H1 (cell line): ENCODE results near the gene ZFAND3. TPM values are rescaled to one million over a fixed set of nuclear protein-coding genes. Genes with fewer than 3 reads are reported as not detected.
A peak's percentile ranks its signal among the peaks of the same experiment; 100 is the strongest.

Experiments used
- CTCF ChIA-PET: fragments of 300-600 bp; sonication (Branson Sonifier 250); formaldehyde crosslinking; loops from one replicate; lab custom pipeline; 2021; ENCODE audit not compliant: partially characterized antibody; lab: Charles Lee
- POLR2A ChIA-PET: fragments of 300-600 bp; sonication (Branson Sonifier 250); formaldehyde crosslinking; loops from one replicate; lab custom pipeline; 2021; ENCODE audit warnings: inconsistent platforms; ENCODE audit not compliant: partially characterized antibody; lab: Charles Lee
- DNase-seq, 2 experiments: peaks; one replicate each; pipeline versions ENCODE4 v3.0.0 to v3.0.0-alpha.2; 2010 to 2022; ENCODE audit warnings: low spot score in 2 of 2, low read depth in 1 of 2, mixed read lengths in 1 of 2
- FAIRE-seq: peaks from 2 replicates; lab custom pipeline; 2011; peaks lifted over from hg19 to GRCh38; lab: Jason Lieb, UNC
- H2AFZ ChIP-seq: 2 replicates; pipeline ENCODE4 v1.8.1; 2012; ENCODE audit warnings: low read length, inconsistent platforms
- H2AK5ac ChIP-seq: 2 replicates; pipeline ENCODE4 v1.6.1; 2013; ENCODE audit warnings: low read depth, low read length
- H2BK120ac ChIP-seq: replicated peaks from 2 replicates; pipeline ENCODE3; 2013; ENCODE audit warnings: low read depth, low read length, inconsistent platforms
- H2BK12ac ChIP-seq: 2 replicates; pipeline ENCODE4 v1.6.1; 2013; ENCODE audit warnings: low read depth, low read length
- H2BK15ac ChIP-seq: 2 replicates; pipeline ENCODE4 v1.6.1; 2013; ENCODE audit warnings: low read length
- H2BK20ac ChIP-seq: 2 replicates; pipeline ENCODE4 v1.6.1; 2013; ENCODE audit warnings: low read length
- H2BK5ac ChIP-seq: 2 replicates; pipeline ENCODE4 v1.6.1; 2013; ENCODE audit warnings: low read depth, low read length
- H3K14ac ChIP-seq: 2 replicates; pipeline ENCODE4 v1.6.1; 2013; ENCODE audit warnings: inconsistent platforms; ENCODE audit not compliant: insufficient read length
- H3K18ac ChIP-seq: 2 replicates; pipeline ENCODE4 v1.6.1; 2013; ENCODE audit warnings: low read length; ENCODE audit errors: extremely low read depth
- H3K23ac ChIP-seq: 2 replicates; pipeline ENCODE4 v1.6.1; 2013; ENCODE audit warnings: inconsistent platforms; ENCODE audit not compliant: insufficient read length
- H3K23me2 ChIP-seq: 2 replicates; pipeline ENCODE4 v1.6.1; 2013; ENCODE audit warnings: low read depth, low read length
- H3K27ac ChIP-seq: 2 replicates; pipeline ENCODE4 v1.6.1; 2011; ENCODE audit warnings: low read depth, low read length, inconsistent platforms
- H3K27me3 ChIP-seq, 4 experiments: replicated peaks in 1 of 4; 1 replicate in 1 of 4; 2 replicates in 3 of 4; pipeline versions ENCODE4 v1.6.1 to v1.8.1; 2011 to 2013; ENCODE audit warnings: low read length in 3 of 4, mild to moderate bottlenecking in 3 of 4, inconsistent platforms in 2 of 4, mixed read lengths in 2 of 4, moderate library complexity in 1 of 4; ENCODE audit not compliant: control insufficient read depth in 3 of 4, insufficient read depth in 3 of 4; ENCODE audit errors: extremely low read depth in 1 of 4
- H3K36me3 ChIP-seq, 4 experiments: 2 replicates each; pipeline versions ENCODE4 v1.6.1 to v1.8.1; 2011 to 2013; ENCODE audit warnings: mild to moderate bottlenecking in 4 of 4, low read length in 3 of 4, moderate library complexity in 2 of 4, control low read depth in 1 of 4, inconsistent platforms in 1 of 4; ENCODE audit not compliant: insufficient read depth in 4 of 4, control insufficient read depth in 2 of 4
- H3K4ac ChIP-seq: replicated peaks from 2 replicates; pipeline ENCODE3; 2013; ENCODE audit warnings: low read length, low read depth, mixed read lengths, inconsistent platforms; ENCODE audit not compliant: insufficient read length
- H3K4me1 ChIP-seq, 4 experiments: replicated peaks in 1 of 4; 1 replicate in 1 of 4; 2 replicates in 3 of 4; pipeline versions ENCODE4 v1.6.1 to v1.8.1; 2011 to 2013; ENCODE audit warnings: low read length in 3 of 4, inconsistent platforms in 2 of 4, mixed read lengths in 1 of 4; ENCODE audit not compliant: insufficient read depth in 4 of 4, control insufficient read depth in 3 of 4
- H3K4me2 ChIP-seq, 2 experiments: 2 replicates each; pipeline versions ENCODE4 v1.6.1 to v1.8.1; 2011 to 2013; ENCODE audit warnings: low read depth in 2 of 2, low read length in 2 of 2, control low read depth in 1 of 2, inconsistent platforms in 1 of 2, mild to moderate bottlenecking in 1 of 2; ENCODE audit not compliant: insufficient read depth in 1 of 2
- H3K4me3 ChIP-seq, 4 experiments: fragments of 200-600, 300-600 bp in 1 of 4; sonication (generic), shearing (Covaris generic), sonication (Bioruptor Twin) in 1 of 4; 2 replicates each; pipeline versions ENCODE4 v1.5.1 to v1.8.1; 2011 to 2016; ENCODE audit warnings: low read length in 4 of 4, low read depth in 3 of 4, control low read depth in 2 of 4, inconsistent platforms in 2 of 4, mild to moderate bottlenecking in 2 of 4, mixed read lengths in 1 of 4, moderate library complexity in 1 of 4; ENCODE audit not compliant: insufficient read depth in 2 of 4; ENCODE audit errors: extremely low read depth in 1 of 4
- H3K56ac ChIP-seq: replicated peaks from 2 replicates; pipeline ENCODE3; 2013; ENCODE audit warnings: low read depth, mild to moderate bottlenecking, mixed read lengths, low read length, inconsistent platforms; ENCODE audit not compliant: insufficient read length
- H3K79me1 ChIP-seq: 2 replicates; pipeline ENCODE4 v1.6.1; 2013; ENCODE audit warnings: low read depth, low read length, control low read depth
- H3K79me2 ChIP-seq, 2 experiments: 2 replicates each; pipeline versions ENCODE4 v1.6.1 to v1.8.1; 2012 to 2013; ENCODE audit warnings: low read length in 2 of 2, mild to moderate bottlenecking in 2 of 2, inconsistent platforms in 1 of 2; ENCODE audit not compliant: insufficient read depth in 2 of 2, control insufficient read depth in 1 of 2
- H3K9ac ChIP-seq, 4 experiments: replicated peaks in 1 of 4; 1 replicate in 1 of 4; 2 replicates in 3 of 4; pipeline versions ENCODE4 v1.6.1 to v1.8.1; 2011 to 2013; ENCODE audit warnings: low read depth in 3 of 4, low read length in 3 of 4, control low read depth in 2 of 4, mild to moderate bottlenecking in 2 of 4, moderate library complexity in 2 of 4, inconsistent platforms in 1 of 4; ENCODE audit errors: extremely low read depth in 1 of 4
- H3K9me3 ChIP-seq, 2 experiments: 2 replicates each; pipeline versions ENCODE4 v1.6.1 to v1.8.1; 2012 to 2013; ENCODE audit warnings: mild to moderate bottlenecking in 2 of 2, moderate library complexity in 2 of 2, control low read depth in 1 of 2, inconsistent platforms in 1 of 2, low read depth in 1 of 2, low read length in 1 of 2, mixed read lengths in 1 of 2; ENCODE audit not compliant: insufficient read depth in 2 of 2
- H4K20me1 ChIP-seq, 2 experiments: replicated peaks in 1 of 2; 2 replicates each; pipeline versions ENCODE3 to v1.8.1; 2011 to 2013; ENCODE audit warnings: inconsistent platforms in 2 of 2, low read length in 2 of 2, mild to moderate bottlenecking in 1 of 2; ENCODE audit not compliant: insufficient read depth in 2 of 2, control insufficient read depth in 1 of 2
- H4K5ac ChIP-seq: 2 replicates; pipeline ENCODE4 v1.6.1; 2013; ENCODE audit warnings: low read length, low read depth, mixed read lengths, inconsistent platforms; ENCODE audit not compliant: insufficient read length
- H4K8ac ChIP-seq: 2 replicates; pipeline ENCODE4 v1.8.0; 2013; ENCODE audit warnings: mild to moderate bottlenecking, moderate library complexity, low read length, inconsistent platforms; ENCODE audit not compliant: insufficient read depth; ENCODE audit errors: extremely low read depth
- H4K91ac ChIP-seq: replicated peaks from 2 replicates; pipeline ENCODE3; 2013; ENCODE audit warnings: low read length, mixed read lengths, inconsistent platforms; ENCODE audit not compliant: insufficient read length
- CEBPB ChIP-seq: IDR thresholded peaks from 2 replicates; pipeline ENCODE4 v1.6.1; 2012; ENCODE audit warnings: low read depth, low read length
- SIRT6 ChIP-seq: IDR thresholded peaks from one replicate; pipeline ENCODE4 v1.7.1; 2012; ENCODE audit warnings: low read length, inconsistent platforms
- WGBS, 2 experiments: shearing (Covaris generic) in 1 of 2; methylation state at CpG; one replicate each; pipeline versions ENCODE4 v1.1.6 to v1.1.7; 2013 to 2015; ENCODE audit warnings: low lambda C conversion rate in 2 of 2, mixed read lengths in 2 of 2, inconsistent platforms in 1 of 2, low coverage in 1 of 2, missing lambda C conversion rate in 1 of 2; ENCODE audit not compliant: insufficient replicate concordance in 2 of 2, insufficient coverage in 1 of 2, insufficient read length in 1 of 2; ENCODE audit errors: extremely low coverage in 1 of 2, missing lambda C conversion rate in 1 of 2; 5-methylcytosine and 5-hydroxymethylcytosine counted together
- polyA plus RNA-seq, 7 experiments: library from polyadenylated mRNA; depleted of rRNA in 3 of 7; stranded (reverse) in 5 of 7; unstranded in 2 of 7; fragments of >200 nt in 5 of 7; fragments of 200-250 nt in 2 of 7; gene quantifications; 1 replicate in 5 of 7; 2 replicates in 1 of 7; 4 replicates in 1 of 7; pipeline versions ENCODE4 v1.2.1 to v1.2.3, GENCODE V29; 2011 to 2013; ENCODE audit warnings: missing spikeins in 2 of 7, mixed read lengths in 2 of 7
- total RNA-seq: library from RNA; stranded (reverse); fragmentation: NEBNext Ultra II Directional; extraction: Animal tissue kit (Norgen Biotek cat#: 25700); gene quantifications from 2 replicates; pipeline ENCODE4 v1.2.1, GENCODE V29; 2021

ZFAND3 gene
- total and polyA plus RNA-seq, 2 of the 8 experiments (the other 6 are each of a cell fraction or from before 2014, with no cell fraction given) = 13.0 to 51.3 TPM

GRCh38 chr6:37983720-37984501 is 164.4 kb downstream of the ZFAND3 start:
- no peaks in the 10 kb centered on the region for H3K9me3 ChIP-seq
- H3K79me1 ChIP-seq = no peaks in the 10 kb centered on the region; the same call in 1 of the 2 replicates
- DNase-seq (no peak), FAIRE-seq (no peak)
- no peak overlapping the region for H2AK5ac ChIP-seq
- no peak overlapping the region for H3K4me3 ChIP-seq
- ChIA-PET CTCF (interaction anchor here (1.0 kb wide), 1 partner anchor 12 kb away, joined by 3 read pairs; no protein-coding TSS in a partner anchor), POLR2A (no interaction called here)
- no peak overlapping the region for H3K9ac ChIP-seq
- H3K27me3 ChIP-seq = no peaks in the 10 kb centered on the region
- H2AFZ ChIP-seq = no peak overlapping the region
- WGBS, 2 experiments = 92% methylated on average over 3 of the region's 3 CpGs; no CpG with 5 or more reads in 1 of the 2 experiments
- no peak overlapping the region for H3K4me2 ChIP-seq
- H3K56ac ChIP-seq = no peak overlapping the region
- H2BK15ac ChIP-seq = no peak overlapping the region
- H4K91ac ChIP-seq = no peak overlapping the region
- no peak overlapping the region for H4K5ac ChIP-seq
- no peak overlapping the region for H3K18ac ChIP-seq
- no peak overlapping the region for H2BK5ac ChIP-seq
- no peak for TF ChIP-seq SIRT6
- peak; percentile 53; the same call in 1 of the 2 replicates for TF ChIP-seq CEBPB
- H3K4ac ChIP-seq = no peak overlapping the region
- no peak overlapping the region for H2BK120ac ChIP-seq
- no peak overlapping the region for H3K14ac ChIP-seq
- H3K23me2 ChIP-seq = no peaks in the 10 kb centered on the region
- H2BK20ac ChIP-seq = no peak overlapping the region
- H3K27ac ChIP-seq = no peak overlapping the region
- H2BK12ac ChIP-seq = no peak overlapping the region
- no peaks in the 10 kb centered on the region for H3K36me3 ChIP-seq
- peaks cover 1 to 3% of the 10 kb centered on the region in 2 experiments for H4K20me1 ChIP-seq
- H3K4me1 ChIP-seq = peaks cover 0 to 2% (median 0%) of the 10 kb centered on the region in 4 experiments; a peak in 1 of 7 replicates
- no peak overlapping the region for H4K8ac ChIP-seq
- no peak overlapping the region for H3K23ac ChIP-seq
- H3K79me2 ChIP-seq = peaks cover 2 to 63% of the 10 kb centered on the region in 2 experiments; a peak in 3 of 4 replicates
